NCI-H524 (cell line): ENCODE measurements around the gene MAP3K6.
"Not testable (repeated sequence)": the region's sequence is repeated elsewhere in the genome, so short reads cannot be mapped to it uniquely, and the experiment has no call there.

Source experiments
- DNase-seq, 2 experiments: peaks; one replicate each; lab custom pipeline; 2025; lab: John Stamatoyannopoulos, UW

MAP3K6 gene, protein sequence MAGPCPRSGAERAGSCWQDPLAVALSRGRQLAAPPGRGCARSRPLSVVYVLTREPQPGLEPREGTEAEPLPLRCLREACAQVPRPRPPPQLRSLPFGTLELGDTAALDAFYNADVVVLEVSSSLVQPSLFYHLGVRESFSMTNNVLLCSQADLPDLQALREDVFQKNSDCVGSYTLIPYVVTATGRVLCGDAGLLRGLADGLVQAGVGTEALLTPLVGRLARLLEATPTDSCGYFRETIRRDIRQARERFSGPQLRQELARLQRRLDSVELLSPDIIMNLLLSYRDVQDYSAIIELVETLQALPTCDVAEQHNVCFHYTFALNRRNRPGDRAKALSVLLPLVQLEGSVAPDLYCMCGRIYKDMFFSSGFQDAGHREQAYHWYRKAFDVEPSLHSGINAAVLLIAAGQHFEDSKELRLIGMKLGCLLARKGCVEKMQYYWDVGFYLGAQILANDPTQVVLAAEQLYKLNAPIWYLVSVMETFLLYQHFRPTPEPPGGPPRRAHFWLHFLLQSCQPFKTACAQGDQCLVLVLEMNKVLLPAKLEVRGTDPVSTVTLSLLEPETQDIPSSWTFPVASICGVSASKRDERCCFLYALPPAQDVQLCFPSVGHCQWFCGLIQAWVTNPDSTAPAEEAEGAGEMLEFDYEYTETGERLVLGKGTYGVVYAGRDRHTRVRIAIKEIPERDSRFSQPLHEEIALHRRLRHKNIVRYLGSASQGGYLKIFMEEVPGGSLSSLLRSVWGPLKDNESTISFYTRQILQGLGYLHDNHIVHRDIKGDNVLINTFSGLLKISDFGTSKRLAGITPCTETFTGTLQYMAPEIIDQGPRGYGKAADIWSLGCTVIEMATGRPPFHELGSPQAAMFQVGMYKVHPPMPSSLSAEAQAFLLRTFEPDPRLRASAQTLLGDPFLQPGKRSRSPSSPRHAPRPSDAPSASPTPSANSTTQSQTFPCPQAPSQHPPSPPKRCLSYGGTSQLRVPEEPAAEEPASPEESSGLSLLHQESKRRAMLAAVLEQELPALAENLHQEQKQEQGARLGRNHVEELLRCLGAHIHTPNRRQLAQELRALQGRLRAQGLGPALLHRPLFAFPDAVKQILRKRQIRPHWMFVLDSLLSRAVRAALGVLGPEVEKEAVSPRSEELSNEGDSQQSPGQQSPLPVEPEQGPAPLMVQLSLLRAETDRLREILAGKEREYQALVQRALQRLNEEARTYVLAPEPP (N-terminal part only)

DNA sequence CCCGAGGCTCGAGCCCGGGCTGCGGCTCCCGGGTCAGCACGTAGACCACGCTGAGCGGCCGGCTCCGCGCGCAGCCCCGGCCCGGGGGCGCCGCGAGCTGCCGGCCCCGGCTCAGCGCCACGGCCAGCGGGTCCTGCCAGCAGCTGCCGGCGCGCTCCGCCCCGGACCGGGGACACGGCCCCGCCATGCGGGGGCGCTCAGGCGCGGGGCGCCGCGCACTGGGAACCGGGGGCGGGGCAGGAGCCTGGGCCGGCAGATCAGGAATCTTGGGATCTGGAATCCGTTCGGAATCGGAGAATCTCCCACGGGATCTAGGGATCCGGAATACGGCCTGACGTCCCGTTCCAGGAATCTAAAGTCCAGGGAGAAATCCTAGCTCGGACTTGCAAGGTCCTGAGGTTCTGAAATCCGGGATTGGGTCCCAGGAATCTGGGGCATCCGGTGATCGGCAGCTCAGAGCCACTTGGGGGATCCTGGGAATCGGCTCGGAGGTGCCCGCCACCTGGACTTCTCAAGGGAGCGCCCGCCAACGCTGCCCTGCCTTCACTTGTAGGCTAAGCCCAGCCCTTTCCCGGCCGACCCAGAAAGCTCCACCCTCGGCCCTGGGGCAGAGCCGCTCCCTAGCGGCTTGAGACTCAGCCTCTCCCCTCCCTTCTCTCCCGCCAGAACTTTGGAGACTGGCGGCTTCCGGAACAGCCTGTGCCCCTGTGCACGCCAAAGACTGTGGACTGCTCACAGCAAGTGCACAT lies at the start of gene MAP3K6:
Gene MAP3K6 (minus strand): TSS at position 551 of the 749 bp plus-strand sequence. CDS start 364 bp downstream, at position 187.
- peak; percentile 52 to 58 for DNase-seq

DNA sequence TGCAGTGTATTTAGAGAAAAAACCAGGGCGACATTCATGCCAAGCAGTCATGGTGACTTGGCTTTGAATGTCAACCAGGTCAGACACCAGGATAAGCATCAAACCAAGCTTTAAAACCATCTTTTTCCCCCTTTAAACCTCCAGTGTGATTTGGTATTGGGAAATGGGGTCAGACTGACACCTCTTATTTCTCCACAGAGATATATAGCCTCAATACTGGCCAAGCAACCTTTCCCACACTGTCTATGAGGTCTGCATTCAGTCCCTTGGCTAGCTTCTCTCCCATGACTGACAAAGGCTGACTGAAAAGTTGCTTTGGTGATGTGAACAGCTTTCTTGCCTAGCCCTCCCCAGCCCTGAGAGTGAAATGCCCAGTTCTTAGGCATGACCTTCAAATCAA lies 47.3 kb upstream of the MAP3K6 start:
- DNase-seq = no peak

DNA sequence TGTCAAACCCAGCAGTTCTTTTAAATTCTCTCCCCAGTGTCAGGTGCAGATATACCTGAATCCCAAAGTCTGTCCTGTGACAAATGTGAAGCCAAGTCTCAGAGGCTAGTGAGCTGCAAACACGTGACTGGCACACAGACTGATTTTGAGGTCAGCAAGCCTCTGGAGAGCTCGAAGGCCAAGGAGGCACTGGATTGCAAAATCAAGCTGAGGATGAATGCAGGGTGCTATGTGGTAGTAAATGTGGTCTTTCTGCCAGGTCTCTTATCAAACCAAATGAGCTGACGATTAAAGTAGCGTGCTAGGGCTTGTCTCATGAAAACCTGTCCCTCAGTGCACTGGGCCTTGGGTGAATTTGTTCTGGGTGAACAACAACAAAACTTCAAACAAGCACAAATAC lies 46.2 kb upstream of the MAP3K6 start:
- DNase-seq = no peak

DNA sequence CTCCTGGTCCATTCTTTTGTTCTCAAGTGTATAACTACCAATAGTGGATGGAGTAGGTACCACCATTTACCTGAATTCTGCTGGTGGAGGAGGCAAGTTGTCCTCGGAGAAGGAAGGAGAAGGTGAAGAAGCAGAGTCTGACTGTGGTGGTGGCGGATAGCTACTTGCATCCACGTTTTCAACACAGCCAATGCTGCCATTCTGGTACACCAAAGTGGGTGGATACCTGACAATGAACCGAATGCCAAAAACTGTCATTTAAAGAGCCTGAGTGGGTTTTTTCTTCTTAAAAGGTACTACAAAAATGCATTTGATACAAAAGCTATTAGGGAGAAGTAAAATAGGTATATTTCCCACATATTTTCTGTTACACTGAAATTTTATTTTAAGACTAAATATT lies 45.7 kb upstream of the MAP3K6 start:
- no peak for DNase-seq

DNA sequence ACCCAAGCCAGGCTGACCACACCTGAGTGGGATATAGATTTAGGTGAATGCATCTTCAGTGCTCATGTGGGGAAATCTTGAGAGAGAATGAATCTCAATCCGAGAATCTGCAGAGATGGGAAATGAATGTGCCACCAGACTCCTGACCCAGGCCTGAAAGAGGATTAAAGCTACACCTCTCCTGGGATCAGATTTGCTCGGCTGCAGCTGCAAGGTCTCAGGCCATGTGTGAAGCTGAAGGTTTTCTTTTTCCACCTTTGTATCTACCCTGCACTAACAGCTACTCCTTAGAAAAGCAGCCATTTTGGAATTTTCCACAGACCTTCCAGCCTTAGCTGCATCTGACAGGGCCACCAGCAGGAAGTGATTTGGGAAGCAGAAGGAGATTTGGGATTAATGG lies 43.9 kb upstream of the MAP3K6 start:
- no peak for DNase-seq

DNA sequence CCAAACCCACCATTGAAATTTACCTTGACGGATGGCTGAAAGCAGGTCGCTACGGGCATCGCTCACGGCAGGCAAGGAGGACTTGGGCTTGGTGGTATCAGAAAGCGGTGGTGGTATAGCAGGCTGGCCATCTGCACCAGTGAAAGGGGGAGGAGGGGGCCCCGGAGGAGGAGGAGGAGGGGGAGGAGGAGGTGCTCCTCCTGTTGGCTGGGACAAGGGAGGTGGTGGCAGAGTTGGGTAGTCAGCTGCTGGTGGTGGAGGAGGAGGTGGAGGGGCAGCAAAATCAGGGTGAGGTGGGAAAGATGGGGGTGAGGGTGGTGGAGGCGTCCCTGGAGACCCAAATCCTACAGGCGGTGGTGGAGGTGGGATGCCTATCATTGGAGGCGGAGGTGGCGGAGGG lies 42.9 kb upstream of the MAP3K6 start:
- DNase-seq = no peak

DNA sequence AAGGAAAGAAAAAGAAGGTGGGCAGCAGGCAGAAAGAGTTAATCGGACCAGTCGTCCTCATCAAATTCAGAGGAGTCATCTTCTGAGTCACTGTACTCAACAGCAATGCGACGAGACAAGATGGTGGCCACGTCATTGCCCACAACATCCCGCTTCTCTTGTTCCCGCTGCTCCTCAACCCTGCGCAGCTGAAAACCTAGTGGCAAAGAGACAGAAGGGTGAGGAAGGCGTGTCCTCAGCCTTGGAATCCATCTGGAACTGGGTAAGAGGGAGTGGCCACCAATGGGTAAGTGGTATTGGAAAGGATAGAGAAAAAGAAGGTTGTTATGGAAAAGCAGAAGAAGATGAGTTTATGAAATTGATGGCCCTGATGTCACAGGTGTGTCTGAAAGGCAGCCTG lies 41.4 kb upstream of the MAP3K6 start:
- no peak for DNase-seq

DNA sequence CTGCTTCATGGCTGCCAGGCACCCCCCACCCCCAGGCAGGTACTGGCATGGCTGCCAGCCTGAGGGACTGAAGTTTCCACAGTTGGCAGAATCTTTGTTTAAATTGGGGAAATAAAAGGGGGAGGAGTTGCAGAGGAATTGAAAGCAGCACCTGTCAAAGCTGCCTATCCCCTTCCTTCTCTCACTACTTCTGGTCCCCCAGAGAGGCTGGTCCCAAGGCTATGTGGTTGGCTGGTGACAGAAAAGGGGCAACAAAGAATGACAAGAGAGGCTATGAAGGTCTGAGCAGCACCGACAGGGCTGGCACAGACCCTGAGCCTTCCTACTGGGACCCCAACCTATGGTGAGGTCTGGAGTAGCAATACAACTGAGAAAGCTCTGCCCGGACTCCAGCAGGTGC lies 40.0 kb upstream of the MAP3K6 start:
- DNase-seq = not testable (repeated sequence)

DNA sequence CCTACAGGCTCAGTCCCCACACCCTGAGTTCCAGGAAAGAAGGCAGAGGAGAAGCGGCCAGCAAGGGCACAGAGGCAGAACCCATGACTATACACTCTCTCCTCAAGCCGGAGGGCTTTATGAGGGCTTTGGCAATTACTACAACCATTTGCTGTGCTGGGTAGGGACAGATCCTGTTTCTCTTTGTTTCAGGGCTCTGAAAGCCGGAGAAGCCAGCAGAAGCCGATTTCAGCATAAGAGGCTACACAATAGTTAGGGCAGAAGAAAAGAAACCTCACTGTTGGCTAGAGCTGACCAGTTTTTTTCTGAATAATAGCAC lies 39.6 kb upstream of the MAP3K6 start:
- no peak for DNase-seq

DNA sequence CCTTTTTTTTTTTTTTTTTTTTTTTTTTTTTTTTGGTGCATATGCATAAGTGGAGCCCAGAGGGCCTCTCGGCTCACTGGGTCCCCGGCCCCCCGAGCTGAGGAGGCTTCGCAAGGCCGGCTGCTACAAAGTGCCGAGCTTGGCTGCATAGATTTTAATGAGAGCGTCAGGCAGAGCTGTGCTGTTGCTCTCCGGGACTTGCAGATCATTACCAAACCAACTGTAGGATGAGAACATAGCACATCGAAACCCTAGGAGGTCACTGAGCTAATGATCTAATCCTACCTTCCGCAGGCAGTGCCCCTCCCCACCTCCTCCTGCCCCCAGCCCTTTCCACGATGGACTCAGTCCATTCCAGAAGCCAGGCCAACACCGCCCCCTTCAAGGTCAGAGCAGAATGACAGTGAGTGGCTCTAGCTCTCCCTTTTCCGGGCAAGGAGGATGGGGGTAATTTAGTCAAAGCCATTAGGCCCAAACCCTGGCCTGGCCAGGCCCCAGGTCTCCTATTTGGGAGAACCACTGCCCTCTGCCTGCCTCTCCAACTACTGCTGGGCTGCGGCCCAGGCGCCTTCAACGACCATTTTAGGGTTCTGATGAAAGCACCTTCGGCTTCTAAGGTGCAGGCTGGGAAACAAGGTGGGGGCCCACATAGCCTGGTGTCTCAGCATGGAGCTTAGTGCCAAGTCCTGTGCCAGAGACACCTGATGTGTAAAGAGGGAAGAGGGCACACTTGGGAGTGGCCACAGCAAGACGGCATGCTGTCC lies 39.0 kb upstream of the MAP3K6 start:
- not testable (repeated sequence) for DNase-seq

DNA sequence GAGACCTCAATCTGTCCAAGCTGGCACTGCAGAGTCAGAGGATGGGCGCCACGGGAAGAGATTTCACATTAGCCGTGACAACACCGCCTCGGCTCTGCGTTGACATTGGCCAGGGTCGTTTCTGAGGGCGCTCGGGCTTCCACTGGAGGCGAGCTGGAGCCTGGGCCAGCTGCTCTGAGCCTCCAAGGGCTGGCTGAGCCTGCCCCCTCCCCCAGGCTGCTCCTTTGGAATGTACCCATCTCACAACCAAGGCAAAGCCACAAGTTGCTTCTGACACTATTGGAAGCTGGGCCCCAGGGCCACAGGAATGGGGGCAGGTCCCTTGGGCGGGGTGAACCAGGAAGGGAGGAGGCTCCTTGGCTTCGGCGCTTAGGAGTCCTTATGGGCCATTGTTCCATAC lies 38.3 kb upstream of the MAP3K6 start:
- no peak for DNase-seq

DNA sequence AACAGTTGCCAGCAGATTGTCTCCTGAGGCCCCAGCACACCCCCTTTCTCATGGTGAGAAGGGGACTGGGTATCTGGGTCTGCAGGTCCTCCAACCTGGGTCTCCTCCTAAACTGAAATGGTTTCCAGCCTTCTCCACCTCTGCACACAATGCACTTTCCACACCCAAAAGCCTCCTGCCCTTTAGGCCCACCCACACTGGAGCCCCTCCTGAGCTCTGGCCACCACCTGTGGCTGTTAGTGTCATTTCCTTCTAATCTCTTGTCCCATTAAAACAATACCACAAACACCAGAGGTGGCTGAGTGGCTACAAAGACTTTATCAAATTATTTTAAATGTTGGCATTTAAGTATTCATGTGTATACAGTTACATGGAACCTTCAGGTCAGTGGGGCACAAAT lies 37.2 kb upstream of the MAP3K6 start:
- no peak for DNase-seq

DNA sequence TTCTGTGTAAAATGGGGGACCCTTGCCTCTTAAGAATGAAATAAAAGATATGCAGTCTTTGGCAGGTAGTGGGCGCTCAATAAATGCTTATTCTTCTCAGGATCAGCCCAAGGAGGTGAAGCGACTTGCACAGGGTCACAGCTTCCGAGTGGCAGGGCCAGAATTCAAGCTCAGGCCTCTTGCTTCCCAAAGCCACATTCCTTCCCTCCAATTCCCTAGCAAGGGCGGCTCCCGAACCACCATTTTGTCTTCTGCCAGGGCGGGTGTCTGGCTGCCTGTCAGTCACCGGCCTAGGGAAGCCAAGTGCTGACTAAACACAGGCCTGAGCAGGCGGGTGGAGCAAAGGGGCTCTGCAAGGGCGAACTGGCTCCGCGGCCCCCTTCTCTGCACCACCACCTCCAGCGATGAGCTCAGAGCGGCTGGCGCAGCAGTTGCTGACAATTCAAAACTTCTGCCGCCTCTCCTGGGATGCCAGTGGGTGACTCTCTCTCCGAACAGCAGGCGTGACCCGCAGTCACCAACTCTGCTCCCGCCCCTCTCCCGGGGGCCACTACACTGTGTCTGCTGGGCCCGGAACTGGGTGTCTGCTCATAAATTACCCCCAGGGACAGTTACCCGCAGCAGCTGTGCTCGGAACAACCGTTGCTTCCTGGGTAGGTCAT lies 36.4 kb upstream of the MAP3K6 start:
- peak in 1 of 2 experiments; percentile 24 for DNase-seq

DNA sequence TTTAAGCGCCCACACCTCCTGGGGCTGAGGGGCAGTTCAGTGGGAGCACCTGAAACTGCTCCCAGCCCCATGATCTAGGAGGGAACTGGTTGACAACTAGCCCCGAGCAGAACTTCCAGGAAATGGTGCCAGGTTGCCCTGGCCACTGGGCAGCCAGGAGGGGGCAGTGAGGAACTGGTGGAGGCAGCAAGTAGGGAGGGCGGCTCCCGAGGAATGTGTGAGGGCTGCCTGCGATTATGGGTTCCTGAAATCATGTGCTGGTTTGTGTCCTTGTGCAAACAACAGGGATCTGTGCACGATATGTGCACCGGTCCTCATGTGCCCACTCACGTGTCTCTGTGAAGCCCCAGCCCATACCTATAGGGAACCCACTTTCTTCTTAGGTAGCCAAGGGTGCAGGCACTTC lies 35.6 kb upstream of the MAP3K6 start:
- no peak for DNase-seq

DNA sequence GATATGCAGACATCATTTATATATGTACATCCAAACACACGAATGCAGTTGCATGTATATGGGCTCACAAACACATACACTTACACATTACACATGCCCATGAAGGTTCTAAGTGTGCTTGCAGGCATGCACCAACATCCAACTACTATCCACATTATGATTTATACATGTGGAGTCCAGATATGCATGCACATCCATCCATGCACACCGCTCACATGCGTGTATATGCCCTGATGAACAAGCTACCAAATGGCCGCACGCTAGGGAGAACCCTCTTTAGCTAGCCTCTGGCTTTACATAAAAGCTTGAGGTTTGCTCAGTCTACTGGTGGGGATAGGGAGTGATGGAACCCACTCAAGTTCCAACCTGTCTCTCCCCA lies 34.2 kb upstream of the MAP3K6 start:
- DNase-seq = no peak

DNA sequence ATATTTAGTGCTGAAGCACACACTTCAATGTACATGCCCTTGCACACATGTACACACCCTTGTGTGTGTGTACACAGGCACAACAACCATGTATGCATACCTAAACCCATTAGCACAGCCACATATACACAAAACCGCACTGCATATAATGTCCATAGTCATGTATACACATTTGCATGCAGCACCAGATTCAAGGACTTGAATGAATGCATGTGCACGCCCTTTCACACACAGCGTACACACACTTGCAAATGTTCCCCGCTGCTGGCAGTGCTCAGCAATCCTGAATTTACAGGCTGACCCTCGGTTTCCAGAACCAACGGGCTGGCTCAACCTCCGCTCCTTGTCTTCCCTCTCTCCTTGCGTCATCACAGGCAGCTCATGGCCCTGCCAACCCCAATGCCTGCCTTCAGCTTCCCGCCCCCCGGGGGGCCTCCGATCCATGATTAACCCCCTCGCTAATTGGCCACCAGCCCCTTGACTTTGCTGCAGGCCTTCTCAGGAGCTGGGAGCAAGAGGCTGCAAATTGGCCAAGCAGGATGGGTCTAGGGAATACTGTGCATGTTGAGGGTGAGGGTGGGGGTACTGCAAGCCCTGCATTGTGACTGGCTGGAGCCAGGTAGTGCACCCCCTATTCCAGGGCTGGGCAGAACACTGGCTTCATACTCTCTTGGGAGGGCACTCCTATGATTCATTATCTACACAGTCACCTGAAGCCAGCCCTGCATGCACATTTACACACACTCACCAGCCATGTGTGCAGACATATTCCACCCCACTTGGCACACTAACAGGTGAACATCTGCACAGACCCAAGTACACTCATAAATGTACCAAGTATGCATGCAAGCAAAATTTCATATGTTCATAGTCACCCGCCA lies 33.6 kb upstream of the MAP3K6 start:
- no peak for DNase-seq

DNA sequence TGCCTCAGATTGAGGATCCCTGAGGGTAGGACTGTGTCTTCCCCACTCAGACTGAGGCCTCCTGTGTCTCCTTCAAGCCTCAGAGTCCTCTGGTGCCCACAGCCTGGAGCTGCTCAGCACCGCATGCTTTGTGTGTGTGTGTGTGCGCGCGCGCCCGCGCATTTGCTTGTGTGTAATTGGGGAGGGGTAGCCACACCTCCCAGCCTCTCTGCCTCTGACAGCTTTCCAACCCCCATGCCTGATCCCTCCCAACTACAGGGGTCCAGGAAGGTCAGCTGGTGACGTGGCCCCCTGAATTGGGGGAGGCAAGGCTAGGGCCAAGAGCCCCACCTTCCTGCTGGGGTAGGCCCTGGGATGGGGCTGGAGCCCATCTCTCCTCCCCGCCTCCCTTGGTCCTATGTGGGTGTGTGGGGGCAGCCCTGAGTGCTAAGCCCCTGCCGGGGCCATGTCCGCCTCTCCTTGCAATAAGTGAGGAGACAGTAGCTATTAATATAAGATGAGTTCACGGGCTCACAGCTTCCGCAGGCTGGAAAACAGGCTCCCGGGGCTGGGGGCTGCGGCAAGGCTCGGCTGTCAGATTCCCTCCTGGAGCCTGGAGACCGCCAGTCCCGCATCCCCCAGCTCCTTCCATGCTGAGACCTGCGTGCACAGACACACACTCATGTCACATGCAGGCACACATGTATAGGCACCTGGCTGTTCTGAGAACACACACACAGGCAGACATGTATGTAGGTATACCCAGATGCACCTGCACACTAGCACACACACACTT lies 32.7 kb upstream of the MAP3K6 start:
- no peak for DNase-seq

DNA sequence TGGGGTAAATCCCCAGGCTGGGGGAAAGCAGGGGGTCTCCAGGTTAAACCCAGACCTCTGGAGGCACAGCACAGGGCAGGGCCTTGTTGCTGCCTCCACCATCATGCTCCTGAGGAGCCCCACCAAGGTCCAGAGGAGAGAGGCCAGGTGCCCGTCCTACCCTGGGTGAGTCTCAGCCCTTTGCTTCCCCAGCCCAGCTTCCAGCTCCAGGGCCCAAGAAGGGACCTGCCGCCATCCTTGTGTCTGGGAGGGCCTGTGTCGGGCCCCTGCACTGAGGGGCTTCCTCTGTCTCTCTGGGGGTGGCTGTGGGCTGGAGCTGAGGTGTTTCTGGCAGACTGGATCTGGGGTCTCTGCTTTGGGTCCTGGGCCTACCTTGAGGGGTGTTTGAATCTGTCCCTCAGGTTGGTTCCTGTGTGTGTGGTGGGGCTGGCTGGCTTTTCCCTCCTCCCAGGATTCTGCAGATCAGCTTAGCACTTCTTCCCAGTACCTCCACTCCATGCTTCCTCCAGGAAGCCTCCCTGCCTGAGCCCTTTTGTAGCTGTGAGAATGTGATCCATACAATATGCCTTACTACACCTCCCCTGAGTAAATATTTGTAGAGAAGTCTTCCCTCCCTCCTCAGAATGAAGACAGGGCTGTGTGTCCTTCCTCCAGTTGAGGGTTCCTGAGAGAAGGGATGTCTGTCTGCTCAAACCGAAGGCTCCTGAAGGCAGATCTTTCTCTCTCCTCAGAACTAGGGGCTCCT lies 31.8 kb upstream of the MAP3K6 start:
- no peak for DNase-seq
